Activated CD4-positive, alpha-beta memory T cell treated with anti-CD3 and anti-CD28 coated beads, Interleukin-2, amount 10 ng/mL, durations not matched to agents 7 days and 5 days (primary cell): ENCODE measurements around the gene RPL4. TPM values are rescaled to one million over a fixed set of nuclear protein-coding genes. Genes with fewer than 3 reads are reported as not detected.
"Not testable (repeated sequence)": the region's sequence is repeated elsewhere in the genome, so short reads cannot be mapped to it uniquely, and the experiment has no call there.

Experiments used
- CTCF ChIA-PET: fragments of 350-600 bp; sonication (Branson Sonifier 250); formaldehyde crosslinking; loops from one replicate; lab custom pipeline; 2021; ENCODE audit warnings: antibody characterized with exemption, inconsistent platforms; lab: Charles Lee
- POLR2A ChIA-PET: fragments of 350-600 bp; sonication (Branson Sonifier 250); formaldehyde crosslinking; loops from one replicate; lab custom pipeline; 2021; ENCODE audit warnings: antibody characterized with exemption; lab: Charles Lee
- DNase-seq: peaks from one replicate; pipeline ENCODE4 v3.0.0-alpha.2; 2020
- H3K27ac Mint-ChIP-seq: one replicate; pipeline ENCODE4 v1.8.0; 2021; ENCODE audit warnings: mild to moderate bottlenecking, mixed read lengths
- H3K27me3 Mint-ChIP-seq: one replicate; pipeline ENCODE4 v1.8.0; 2021; ENCODE audit warnings: mixed read lengths
- H3K36me3 Mint-ChIP-seq: one replicate; pipeline ENCODE4 v1.8.0; 2021; ENCODE audit warnings: low read depth, mixed read lengths
- H3K4me1 Mint-ChIP-seq: one replicate; pipeline ENCODE4 v1.8.0; 2021; ENCODE audit warnings: mixed read lengths
- H3K4me3 Mint-ChIP-seq: one replicate; pipeline ENCODE4 v1.8.0; 2021; ENCODE audit warnings: mild to moderate bottlenecking, mixed read lengths
- H3K9me3 Mint-ChIP-seq: one replicate; pipeline ENCODE4 v1.8.0; 2021; ENCODE audit warnings: mixed read lengths
- total RNA-seq, 2 experiments: library from RNA; stranded (reverse); gene quantifications; one replicate each; pipeline ENCODE4 v1.2.3, GENCODE V29; 2021

The RPL4 gene
- total RNA-seq, 2 experiments from 2014 or later, result 2,309 to 2,338 TPM

- peaks cover 18% of the 10 kb centered on the region for H3K36me3 Mint-ChIP-seq
Observed at GRCh38 chr15:66470825-66471224, 33.8 kb downstream of the RPL4 start.

GRCh38 chr15:66467162-66468040 lies 37.3 kb downstream of the RPL4 start:
- CTCF ChIA-PET, H3K27ac Mint-ChIP-seq: not testable (repeated sequence)
- POLR2A ChIA-PET, result interaction anchor here (0.9 kb wide), 1 partner anchor 81 kb away, joined by 3 read pairs; the partner anchor contains the start of gene MAP2K1

More at GRCh38 chr15:66470825-66471224, 33.8 kb downstream of the RPL4 start:
- DNase-seq, H3K4me3 Mint-ChIP-seq, H3K9me3 Mint-ChIP-seq, H3K27ac Mint-ChIP-seq, H3K27me3 Mint-ChIP-seq: not testable (repeated sequence)
- H3K4me1 Mint-ChIP-seq, result peaks cover 32% of the 10 kb centered on the region
- ChIA-PET CTCF (interaction anchor here (2.9 to 3.2 kb wide), 2 partner anchors 27 to 84 kb away, joined by 18 to 23 read pairs; partner anchors contain the start of genes MAP2K1 and SNAPC5), POLR2A (interaction anchor here (0.6 to 3.6 kb wide), 5 partner anchors 27 to 83 kb away, joined by 3 to 27 read pairs (median 4); partner anchors contain the start of genes SNAPC5 and ZWILCH)

GRCh38 chr15:66465294-66465693 lies 39.4 kb downstream of the RPL4 start:
- CTCF ChIA-PET, H3K27me3 Mint-ChIP-seq, H3K27ac Mint-ChIP-seq, H3K4me3 Mint-ChIP-seq, DNase-seq, POLR2A ChIA-PET, H3K4me1 Mint-ChIP-seq, H3K9me3 Mint-ChIP-seq: not testable (repeated sequence)
- H3K36me3 Mint-ChIP-seq, result peaks cover 40% of the 10 kb centered on the region

More at GRCh38 chr15:66467162-66468040, 37.3 kb downstream of the RPL4 start:
- not testable (repeated sequence) for H3K9me3 Mint-ChIP-seq, H3K27me3 Mint-ChIP-seq, DNase-seq, H3K4me3 Mint-ChIP-seq
- Mint-ChIP-seq H3K4me1 (peaks cover 25% of the 10 kb centered on the region), H3K36me3 (peaks cover 40% of the 10 kb centered on the region)

DNA sequence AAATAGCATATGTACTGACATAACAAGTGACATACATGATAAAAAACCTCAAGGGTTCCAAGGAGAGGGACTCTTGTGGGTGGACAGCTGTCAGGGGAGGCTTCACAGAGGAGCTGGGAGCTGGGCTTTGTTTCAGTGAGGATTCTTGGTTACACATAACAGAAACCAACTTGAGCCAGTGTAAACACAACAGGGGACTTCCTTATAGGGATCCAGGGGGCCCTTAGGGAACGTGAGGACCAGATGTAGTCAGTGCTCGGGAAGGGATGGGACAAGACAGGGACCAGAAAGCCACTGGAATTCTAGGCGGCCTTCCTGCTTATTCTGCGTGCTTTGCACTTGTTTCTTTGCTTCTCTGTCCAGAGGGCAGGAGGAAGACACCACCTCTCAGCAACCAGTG lies 42.0 kb downstream of the RPL4 start:
- H3K9me3 Mint-ChIP-seq, result no peaks in the 10 kb centered on the region
- peaks cover 47% of the 10 kb centered on the region for H3K36me3 Mint-ChIP-seq
- H3K4me1 Mint-ChIP-seq, result peaks cover 11% of the 10 kb centered on the region
- no peak overlapping the region for H3K4me3 Mint-ChIP-seq
- CTCF ChIA-PET, result interaction anchor here (0.6 kb wide), 1 partner anchor 154 kb away, joined by 3 read pairs; no protein-coding TSS in a partner anchor
- DNase-seq, result no peak
- POLR2A ChIA-PET, result no interaction called here
- H3K27ac Mint-ChIP-seq, result no peak overlapping the region
- no peaks in the 10 kb centered on the region for H3K27me3 Mint-ChIP-seq

- Mint-ChIP-seq H3K9me3 (no peaks in the 10 kb centered on the region), H3K27me3 (no peaks in the 10 kb centered on the region), H3K4me3 (no peak overlapping the region), H3K4me1 (peaks cover 9% of the 10 kb centered on the region), H3K27ac (no peak overlapping the region), H3K36me3 (peaks cover 45% of the 10 kb centered on the region)
- DNase-seq, result no peak
- CTCF ChIA-PET, result no interaction called here
- POLR2A ChIA-PET, result no interaction called here
Observed at GRCh38 chr15:66461917-66462316, 42.7 kb downstream of the RPL4 start.

- H3K27ac Mint-ChIP-seq, H3K4me1 Mint-ChIP-seq, DNase-seq, H3K27me3 Mint-ChIP-seq, H3K4me3 Mint-ChIP-seq, POLR2A ChIA-PET, H3K9me3 Mint-ChIP-seq, CTCF ChIA-PET: not testable (repeated sequence)
- peaks cover 44% of the 10 kb centered on the region for H3K36me3 Mint-ChIP-seq
Observed at GRCh38 chr15:66461294-66461693, 43.4 kb downstream of the RPL4 start.

- Mint-ChIP-seq H3K27me3 (no peaks in the 10 kb centered on the region), H3K36me3 (peaks cover 43% of the 10 kb centered on the region), H3K4me1 (peaks cover 9% of the 10 kb centered on the region), H3K27ac (peak overlapping the region; percentile 33), H3K4me3 (no peak overlapping the region), H3K9me3 (no peaks in the 10 kb centered on the region)
- POLR2A ChIA-PET, result interaction anchor here (1.0 to 1.3 kb wide), 2 partner anchors 12 to 28 kb away, joined by 3 to 5 read pairs; no protein-coding TSS in a partner anchor
- CTCF ChIA-PET, result interaction anchor here (0.7 kb wide), 1 partner anchor 13 kb away, joined by 3 read pairs; no protein-coding TSS in a partner anchor
- DNase-seq, result no peak
Observed at GRCh38 chr15:66459818-66460615, 44.6 kb downstream of the RPL4 start.

DNA sequence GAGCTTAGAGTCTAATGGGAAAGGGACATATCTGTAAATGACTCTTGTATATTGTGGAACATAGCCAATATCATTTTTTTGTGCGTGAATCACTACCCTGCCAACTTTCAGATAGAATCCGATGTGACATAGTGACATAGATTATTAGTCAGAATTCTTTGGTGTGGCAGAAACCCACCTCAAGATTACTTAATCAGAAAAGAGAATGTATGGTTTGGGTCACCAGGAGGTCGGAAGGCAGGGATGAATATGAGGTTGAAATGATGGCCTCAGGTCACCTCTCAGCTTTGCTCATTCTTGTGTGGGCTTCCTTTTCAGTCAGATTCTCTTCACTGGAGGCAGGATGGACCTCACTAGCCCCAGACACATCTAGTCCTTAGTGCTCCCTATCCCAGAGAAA lies 48.4 kb downstream of the RPL4 start:
- H3K4me3 Mint-ChIP-seq, result no peak overlapping the region
- ChIA-PET CTCF (no interaction called here), POLR2A (no interaction called here)
- DNase-seq, result no peak
- H3K27ac Mint-ChIP-seq, result no peak overlapping the region
- H3K9me3 Mint-ChIP-seq, result no peaks in the 10 kb centered on the region
- H3K36me3 Mint-ChIP-seq, result peaks cover 33% of the 10 kb centered on the region
- H3K4me1 Mint-ChIP-seq, result peaks cover 9% of the 10 kb centered on the region
- H3K27me3 Mint-ChIP-seq, result no peaks in the 10 kb centered on the region

DNA sequence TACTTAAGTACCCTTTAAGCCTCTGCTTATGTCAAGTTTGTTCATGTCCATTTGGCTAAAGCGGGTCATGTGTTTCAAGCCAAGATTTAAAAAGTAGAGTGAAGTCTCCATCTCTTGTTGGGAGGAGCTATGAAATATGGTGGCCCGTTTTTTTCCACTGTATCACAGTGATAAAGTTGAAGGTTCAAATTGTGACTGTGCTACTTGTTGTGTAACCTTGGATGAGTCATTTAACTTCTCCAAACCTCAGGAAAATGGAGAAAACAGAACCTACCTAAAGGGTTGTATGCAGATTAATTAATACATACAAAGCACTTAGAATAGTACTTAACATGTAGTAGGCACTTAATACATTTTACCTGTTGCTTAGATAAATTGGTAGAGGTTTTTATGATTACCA lies 50.5 kb downstream of the RPL4 start:
- Mint-ChIP-seq H3K4me3 (no peak overlapping the region), H3K9me3 (no peaks in the 10 kb centered on the region), H3K27me3 (no peaks in the 10 kb centered on the region), H3K36me3 (peaks cover 28% of the 10 kb centered on the region), H3K27ac (no peak overlapping the region), H3K4me1 (no peaks in the 10 kb centered on the region)
- ChIA-PET CTCF (no interaction called here), POLR2A (interaction anchor here (1.4 kb wide), 1 partner anchor 51 kb away, joined by 3 read pairs; the partner anchor contains the start of genes RPL4 and ZWILCH)
- no peak for DNase-seq

DNA sequence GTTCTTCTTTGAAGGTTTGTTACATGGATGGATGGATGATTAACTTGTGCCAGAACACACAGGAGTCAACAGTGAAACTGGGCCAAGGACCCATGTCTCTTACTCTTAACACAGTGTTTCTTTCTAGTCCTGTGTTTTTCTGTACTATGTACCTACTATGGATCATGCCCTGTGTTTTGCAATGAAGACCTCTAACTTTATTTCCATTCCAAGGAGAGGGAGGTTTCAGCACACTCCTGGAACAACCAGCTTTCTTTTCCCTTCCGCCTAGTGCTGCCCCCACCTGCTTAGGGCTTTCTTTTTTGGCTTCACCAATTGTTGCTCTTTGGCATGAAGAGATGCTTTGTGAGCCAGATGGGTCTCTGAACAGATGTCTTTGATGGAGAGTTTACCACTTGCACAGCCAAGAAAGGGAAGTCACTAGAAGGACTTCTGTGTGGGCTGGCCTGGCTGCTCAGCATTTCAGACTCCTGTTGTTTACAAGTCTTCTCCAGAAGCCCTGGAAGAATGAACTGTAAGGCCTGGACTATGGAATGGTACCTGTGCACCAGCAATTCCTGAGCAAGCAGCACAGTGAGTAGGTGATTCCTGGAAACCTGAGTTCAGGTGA lies 51.6 kb downstream of the RPL4 start:
- Mint-ChIP-seq H3K27me3 (no peaks in the 10 kb centered on the region), H3K9me3 (peaks cover 2% of the 10 kb centered on the region), H3K4me3 (no peak overlapping the region), H3K27ac (no peak overlapping the region), H3K4me1 (no peaks in the 10 kb centered on the region), H3K36me3 (peaks cover 33% of the 10 kb centered on the region)
- no peak for DNase-seq
- ChIA-PET CTCF (no interaction called here), POLR2A (interaction anchor here (1.4 kb wide), 1 partner anchor 52 kb away, joined by 3 read pairs; the partner anchor contains the start of genes RPL4 and ZWILCH)

- Mint-ChIP-seq H3K4me3 (no peak overlapping the region), H3K36me3 (peaks cover 38% of the 10 kb centered on the region), H3K9me3 (peaks cover 3% of the 10 kb centered on the region), H3K27me3 (no peaks in the 10 kb centered on the region), H3K27ac (no peak overlapping the region), H3K4me1 (no peaks in the 10 kb centered on the region)
- ChIA-PET POLR2A (no interaction called here), CTCF (no interaction called here)
- no peak for DNase-seq
Observed at GRCh38 chr15:66452420-66452819, 52.2 kb downstream of the RPL4 start.
